GM19238 (cell line): ENCODE data around the gene CDKL1.
"Not testable (repeated sequence)": the region's sequence is repeated elsewhere in the genome, so short reads cannot be mapped to it uniquely, and the experiment has no call there.

Source experiments
- DNase-seq: peaks from one replicate; pipeline ENCODE4 v3.0.0; 2011; ENCODE audit warnings: low spot score; ENCODE audit not compliant: insufficient read length

The CDKL1 gene

DNA sequence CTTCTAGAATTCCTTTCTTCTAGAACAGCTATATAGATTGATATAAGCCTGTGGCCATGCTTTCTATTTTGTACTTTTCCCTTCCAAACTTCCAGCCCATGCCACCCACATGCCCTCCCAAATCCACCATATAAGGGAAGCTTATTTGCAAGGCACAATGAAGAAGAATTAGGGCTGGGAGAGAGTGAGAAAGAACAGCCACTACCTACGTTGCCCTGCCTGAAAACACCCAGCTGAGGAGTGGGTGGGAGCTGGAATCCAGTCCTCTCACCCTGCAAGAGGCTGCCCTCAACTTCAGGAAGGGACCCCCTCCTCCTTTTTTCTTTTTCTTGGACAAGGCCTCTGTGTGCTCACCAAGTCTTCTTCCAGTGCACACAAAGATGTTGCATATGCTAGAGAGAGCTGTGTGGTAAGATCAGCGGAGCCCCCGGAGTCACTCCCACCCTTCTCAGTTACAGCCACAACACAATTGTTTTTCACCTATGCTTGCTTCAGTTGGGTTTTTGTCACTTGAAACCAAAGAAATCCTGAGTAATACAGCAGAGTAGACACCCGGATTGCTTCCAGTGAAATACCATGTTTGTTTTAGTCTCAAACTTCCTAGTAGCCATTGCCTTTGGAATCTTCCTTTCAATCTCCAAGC lies 38.8 kb downstream of the CDKL1 start:
- DNase-seq, result no peak

DNA sequence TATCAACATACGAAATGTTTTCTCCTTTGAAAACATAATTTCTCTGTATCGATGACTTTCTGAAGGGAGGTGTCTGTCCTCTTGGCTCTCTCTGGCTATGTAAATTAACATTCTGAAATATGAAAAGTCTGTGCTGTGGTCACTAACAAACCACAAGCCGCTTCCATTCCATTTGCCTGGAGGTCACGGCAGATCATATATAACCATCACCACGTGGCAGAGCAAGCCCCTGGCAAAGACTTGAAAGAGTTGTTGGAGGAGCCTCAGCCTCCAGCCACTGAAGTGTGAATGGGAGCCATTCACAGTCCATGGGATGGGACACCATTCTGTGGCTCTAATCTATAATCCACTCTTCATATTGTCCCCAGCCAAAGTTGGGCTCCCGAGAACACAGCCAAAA lies 39.6 kb downstream of the CDKL1 start:
- DNase-seq, result no peak

DNA sequence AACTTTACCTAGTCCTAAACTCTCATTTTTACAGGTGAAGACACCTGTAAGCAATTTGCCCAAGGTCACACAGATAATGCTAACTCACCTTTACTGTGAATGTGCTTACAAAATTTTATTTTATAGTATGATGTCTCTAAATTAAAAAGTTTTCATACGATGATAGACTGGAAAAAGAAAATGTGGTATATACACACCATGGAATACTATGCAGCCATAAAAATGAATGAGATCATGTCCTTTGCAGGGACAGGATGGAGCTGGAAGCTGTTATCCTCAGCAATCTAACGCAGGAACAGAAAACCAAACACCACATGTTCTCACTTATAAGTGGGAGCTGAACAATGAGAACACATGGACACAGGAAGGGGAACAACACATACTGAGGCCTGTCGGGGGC lies 40.4 kb downstream of the CDKL1 start:
- not testable (repeated sequence) for DNase-seq

DNA sequence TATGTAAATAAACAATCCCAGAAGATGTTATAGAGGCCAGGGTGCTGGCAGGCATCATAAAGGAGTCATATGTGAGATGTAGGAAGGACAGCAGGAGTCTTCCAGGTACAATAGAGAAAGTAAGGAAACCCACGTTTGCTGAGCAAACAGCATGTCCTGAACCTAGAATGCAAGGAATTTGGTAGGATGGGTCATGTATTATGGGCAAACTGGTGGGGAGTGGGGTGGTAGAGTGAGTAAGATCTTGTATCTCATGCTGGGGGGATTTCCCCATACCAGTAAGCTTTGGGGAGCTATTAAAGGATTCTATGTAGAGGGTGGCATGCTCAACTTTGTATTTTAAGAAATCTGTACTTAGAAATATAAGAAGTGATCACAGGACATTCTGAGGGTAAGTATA lies 41.0 kb downstream of the CDKL1 start:
- DNase-seq, result no peak

DNA sequence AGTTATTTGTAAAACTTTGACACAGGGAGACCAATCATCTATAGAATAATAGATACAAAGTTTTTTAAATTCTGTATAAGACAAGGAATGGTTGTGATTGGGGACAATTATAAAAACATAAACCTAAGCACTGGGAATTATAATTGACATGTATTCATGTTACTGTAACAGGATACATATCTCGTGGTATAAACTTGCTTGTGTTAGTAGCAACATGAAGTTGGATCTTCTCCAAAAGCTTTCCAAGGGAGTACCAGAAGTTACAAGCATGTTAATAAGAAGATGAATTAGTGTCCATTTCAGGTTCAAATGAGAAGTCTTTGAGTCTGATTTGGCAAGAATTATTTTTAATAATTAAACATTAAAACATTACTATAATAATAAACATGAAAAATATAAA lies 42.2 kb downstream of the CDKL1 start:
- no peak for DNase-seq

DNA sequence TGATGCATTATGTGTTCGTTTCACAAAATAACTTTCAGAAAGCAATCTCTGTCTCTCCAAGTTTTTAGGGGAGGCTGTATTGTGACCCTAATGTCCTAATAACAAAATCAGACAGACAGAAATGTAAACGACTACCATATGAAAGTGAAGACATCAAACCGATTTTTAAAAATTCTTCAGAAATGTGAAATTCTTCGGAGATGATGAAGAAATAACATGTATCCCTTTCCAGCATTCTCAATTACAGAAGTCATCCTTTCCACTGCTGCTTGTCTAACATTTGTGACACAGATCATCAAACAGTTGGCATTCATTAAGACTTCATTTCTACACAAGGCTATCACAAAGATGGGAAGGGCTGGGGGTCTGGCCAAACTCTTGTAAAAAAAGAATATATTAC lies 43.6 kb downstream of the CDKL1 start:
- DNase-seq, result no peak

DNA sequence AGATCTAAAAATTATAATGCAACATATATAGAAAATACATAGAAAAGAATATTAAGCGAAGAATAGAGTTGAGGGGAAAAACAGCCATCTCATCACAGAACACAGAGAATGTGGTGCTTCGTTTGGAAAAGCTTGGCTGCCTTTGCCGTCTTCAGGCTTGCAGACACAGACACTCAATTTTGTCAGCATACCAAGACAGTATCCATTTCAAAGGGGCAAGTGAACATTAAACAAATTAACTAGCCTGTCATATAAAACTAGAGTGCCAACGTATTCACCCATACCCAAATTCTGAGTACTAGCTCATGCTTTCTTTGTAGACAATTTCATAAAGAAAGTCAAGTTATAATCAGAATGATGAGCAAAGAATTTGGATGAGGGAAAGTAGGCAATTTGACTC lies 44.1 kb downstream of the CDKL1 start:
- no peak for DNase-seq

DNA sequence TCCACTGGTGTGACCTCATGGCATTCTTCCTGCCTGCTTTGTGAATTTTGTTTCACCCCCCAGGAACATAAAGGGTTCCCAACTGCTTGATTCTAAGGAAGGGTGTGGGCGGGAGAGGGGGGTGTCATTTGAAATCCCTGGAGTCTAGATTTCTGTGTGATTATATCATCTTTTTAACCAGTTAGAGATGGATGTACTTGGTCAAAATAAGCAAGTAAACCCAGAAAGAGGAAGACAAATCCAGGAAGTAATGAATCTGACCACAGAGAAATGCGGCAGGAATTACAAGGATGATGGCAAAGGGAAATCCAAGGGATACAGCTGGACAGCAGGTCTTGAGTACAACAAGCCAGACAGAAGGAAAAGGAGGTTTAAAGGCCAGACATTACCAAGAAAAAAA lies 45.7 kb downstream of the CDKL1 start:
- no peak for DNase-seq

DNA sequence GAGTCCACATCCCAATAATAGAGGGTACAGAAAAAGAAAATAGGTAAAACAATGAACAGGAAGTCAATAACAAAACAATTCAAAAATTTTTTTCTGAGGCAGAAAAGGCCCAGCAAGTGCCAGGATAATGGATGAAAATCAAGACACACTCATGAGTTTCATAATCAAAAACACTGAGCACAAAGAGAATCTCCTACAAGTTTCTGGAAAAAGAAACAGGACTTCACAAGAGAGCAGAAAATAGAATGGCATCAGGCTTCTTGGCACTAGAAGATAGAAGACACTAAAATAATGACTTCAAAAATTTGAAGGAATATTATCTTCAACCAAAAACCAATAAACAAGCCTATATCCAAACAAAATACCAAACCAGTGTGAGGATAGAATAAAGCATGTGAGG lies 47.7 kb downstream of the CDKL1 start:
- DNase-seq, result no peak

DNA sequence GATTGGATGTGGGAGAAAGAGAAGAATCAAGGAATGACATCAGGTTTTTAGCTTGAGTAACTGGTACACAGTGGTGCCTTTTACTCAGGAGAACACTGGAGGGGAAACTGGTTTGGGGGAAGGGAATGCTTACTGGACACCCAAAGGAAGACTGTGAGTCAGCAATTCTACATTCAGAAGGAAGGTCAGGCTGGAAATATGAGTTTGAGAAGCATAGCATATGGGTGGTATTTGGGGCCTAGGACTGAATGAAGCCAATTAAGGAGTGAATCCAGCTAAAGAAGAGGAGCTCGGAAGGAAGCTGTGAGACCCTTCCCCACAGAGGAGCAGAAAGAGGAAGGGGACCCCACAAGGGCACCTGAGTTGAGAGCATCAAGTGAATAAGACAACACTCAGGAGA lies 49.2 kb downstream of the CDKL1 start:
- no peak for DNase-seq

DNA sequence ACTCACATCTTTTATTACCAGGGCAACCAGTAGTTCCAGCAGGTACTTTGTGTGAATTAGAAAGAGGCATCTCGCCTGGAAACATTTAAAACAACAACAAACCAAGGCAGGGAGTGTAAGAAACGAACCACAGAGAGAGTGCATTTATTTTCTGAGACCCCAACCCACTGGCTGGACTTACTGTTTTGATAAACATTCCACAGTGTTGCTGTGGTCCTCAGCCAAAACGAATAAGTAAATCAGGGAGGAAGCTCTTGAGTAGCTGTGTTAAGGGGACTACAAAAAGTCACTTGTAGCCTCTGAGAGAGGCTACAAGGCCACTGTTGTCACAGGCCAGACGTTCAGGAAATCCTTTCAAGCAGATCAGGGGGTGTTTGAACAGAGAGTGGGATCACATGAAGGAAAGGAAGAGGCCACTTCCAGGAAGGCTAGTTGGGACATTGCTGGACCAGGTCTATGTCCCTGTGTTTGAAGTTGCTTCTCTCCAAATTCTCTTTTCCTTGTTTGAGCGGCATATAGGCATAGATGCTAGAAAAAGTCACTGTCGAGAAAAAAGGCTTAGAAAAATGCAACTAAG lies 50.7 kb downstream of the CDKL1 start:
- no peak for DNase-seq

DNA sequence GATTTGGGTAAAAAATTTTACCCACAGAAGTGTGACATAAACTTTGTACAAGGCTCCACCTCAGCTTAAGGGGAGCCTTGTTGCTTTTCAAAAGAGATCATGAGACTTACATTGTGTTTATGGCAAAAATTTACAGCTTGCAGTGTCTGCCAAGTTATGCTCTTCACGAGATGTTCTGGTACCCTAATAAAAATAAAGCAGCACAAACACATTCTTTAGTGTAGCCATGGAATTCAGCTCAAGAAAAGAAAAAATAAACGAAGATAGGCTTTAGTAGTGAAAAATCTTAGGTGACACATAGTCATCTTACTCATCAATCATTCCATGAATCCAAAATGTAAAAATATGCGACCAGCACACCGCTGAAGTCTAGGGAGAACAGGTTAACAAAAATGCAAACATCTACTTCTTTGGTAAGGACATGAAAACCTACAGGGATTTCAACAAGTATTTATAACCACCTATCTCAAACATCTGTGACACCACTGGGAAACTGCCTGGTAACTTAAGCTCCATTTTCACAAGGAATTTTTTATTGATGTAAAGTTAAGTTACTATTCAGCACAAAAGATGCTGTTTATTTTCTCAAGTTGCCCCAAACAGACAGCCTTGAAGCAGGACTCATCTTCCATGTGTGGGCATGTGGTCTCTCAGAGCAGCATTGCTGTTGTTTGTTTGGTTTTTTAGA lies 51.7 kb downstream of the CDKL1 start:
- DNase-seq, result no peak

DNA sequence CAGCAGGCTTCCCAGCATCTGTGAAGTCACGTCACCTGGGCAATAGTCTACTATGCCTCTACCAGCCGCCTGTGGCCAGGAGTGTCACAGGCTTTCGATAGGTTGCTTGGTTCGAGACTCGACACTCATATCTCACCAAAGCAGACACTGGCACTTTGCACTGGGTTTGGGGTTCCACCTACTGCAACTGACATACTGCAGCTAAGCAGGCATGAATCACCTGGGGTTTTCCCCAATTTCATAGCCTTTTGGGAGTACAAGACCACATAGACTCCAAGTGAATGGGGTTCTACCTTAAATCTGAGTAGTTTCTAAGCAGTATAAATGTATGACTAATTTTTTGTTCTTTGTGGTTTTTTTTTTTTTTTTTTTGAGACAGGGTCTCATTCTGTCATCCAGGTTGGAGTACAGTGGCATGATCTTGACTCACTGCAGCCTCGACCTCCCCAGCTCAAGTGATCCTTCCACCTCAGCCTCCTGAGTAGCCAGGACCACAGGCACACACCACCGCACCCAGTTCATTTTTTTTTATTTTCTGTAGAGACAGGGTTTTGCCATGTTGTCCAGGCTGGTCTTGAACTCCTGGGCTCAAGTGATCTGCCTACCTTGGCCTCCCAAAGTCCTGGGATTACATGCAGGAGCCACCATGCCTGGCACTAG lies 52.4 kb downstream of the CDKL1 start:
- DNase-seq, result no peak

DNA sequence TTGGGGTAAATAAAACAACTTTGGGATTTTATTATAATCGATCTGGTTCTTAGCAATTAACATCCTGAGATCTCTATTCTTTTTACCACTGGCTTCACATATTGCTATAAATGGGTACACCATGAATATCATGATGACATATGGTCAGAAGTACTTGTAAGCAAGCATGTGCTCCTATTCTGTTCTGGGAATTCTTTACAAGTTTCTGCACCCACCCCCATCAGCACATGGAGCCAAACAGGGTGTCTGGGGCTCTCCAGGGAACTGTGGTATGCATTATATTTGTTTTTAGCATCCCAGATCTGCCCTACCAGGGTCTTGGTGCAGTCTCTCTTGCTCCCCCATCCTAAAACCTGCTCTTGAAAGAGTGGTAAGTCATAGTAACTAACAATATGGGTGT lies 53.2 kb downstream of the CDKL1 start:
- DNase-seq, result no peak

DNA sequence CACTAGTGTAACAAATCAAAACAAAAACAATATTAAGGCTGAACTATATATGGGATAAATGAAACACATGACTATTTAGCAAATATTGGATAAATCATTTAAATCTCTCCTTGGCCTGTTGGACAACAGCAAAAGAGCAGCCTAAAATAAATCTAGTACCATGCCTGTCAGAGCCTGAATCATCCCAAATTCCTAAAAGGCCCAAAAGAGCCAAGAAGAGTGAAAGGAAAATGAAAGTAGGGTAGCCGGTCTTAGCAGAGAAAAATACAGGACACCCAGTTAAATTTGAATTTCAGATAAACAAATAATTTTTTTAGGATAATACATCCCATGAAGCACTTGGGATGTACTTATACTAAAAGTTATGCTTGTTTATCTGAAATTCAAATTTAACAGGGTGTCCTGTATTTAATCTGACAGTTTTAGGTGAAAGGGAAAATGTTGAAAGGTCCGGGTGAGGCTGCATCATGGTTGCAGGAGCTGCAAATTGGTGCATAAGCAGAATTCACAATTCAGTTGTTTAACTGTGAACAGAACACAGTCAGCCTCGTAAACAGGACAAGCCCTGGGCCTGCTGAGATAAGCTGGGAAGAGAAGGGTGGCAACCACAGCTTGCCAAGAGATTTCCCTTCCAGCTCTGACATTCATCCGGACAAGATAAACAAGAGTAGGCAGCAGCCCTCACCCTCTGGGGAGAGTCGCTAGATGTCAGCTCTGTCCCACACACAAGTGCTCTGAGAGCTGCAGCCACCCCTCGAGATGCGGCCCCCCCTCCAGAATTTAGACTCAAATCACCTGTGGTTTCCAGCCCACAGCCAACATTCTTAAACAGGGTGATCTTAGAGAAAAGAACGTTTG lies 54.2 kb downstream of the CDKL1 start:
- DNase-seq, result peak; percentile 51

DNA sequence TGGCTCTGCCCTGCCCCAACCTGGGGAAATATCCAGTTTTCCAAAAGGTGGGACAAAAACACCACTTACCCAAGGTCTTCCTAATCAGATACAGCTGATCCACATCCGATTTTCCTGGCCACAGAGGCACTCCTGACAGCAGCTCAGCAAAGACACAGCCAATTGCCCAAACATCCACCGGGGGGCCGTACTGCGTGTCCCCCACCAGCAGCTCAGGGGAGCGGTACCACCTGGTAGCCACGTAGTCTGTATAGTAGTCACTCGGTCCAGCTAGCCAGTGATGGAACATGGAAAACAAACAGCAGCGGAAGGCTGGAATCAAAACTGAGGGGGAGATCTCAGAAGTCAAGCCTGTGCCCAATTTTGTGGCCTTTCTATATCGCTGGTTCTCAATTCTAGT lies 55.7 kb downstream of the CDKL1 start:
- DNase-seq, result no peak

DNA sequence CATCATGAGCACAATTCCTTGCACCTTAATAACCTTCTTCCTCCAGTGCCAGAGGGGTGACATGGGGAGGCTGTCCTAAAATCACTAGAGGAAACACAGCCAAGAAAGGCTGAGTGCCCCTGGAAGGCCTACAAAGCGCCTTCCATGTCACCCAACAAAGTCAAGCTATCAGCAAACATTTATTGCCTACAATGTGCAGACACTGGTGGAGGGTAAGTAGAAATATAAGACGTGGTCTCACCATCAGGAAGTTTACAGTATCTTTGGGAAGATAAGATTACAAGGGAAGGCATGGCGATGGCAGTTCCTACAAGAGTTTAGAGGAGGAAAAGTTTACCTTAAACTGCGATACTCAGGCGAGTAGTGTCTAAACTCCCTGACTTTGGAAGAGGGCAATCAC lies 56.6 kb downstream of the CDKL1 start:
- DNase-seq, result no peak

DNA sequence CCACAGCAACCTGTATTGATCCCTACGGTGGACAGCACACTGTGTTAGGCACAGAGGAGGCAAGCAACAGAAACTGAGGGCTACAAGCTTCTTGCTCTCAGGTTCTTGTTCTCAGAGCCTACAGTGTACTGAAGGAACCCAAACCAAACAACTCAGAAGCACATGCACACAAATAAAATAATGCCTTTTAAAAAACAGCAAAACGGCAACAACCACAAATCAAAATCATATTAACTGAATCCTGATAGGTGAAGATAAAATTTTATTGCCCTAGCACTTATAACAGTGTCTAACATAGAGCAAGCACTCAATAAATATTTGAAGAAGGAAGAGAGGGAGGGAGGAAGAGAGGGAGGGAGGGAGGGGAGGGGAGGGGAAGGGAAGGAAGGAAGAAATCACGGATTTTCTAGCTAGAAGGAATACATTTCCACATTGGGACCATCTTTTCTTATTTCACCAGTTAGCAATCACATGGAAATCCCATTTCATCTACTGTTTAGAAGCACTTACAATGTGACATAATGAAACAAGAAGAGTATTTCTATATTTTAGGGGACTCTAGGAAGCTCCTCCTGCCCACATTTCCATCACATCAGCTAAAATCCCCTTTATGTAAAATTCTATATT lies 57.4 kb downstream of the CDKL1 start:
- no peak for DNase-seq

DNA sequence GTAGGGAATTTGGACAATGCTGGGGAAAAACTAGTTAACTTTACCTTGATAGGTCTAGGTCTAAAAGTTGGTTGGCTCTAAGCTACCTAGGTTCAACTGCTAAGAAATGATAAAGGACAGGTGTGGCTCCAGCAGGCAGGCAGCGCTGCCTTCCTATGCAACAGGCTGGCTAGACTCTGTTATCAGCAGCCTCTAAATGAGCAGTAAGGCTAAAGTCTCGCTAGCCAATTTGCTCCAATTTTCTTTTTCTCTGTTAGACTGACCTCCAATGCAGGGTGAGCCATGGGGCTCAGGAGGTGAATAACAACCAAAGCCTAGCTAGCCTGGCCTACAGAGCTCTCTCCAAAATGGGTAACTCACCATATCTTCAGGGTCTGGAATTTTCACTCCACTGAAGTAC lies 58.1 kb downstream of the CDKL1 start:
- DNase-seq, result no peak

DNA sequence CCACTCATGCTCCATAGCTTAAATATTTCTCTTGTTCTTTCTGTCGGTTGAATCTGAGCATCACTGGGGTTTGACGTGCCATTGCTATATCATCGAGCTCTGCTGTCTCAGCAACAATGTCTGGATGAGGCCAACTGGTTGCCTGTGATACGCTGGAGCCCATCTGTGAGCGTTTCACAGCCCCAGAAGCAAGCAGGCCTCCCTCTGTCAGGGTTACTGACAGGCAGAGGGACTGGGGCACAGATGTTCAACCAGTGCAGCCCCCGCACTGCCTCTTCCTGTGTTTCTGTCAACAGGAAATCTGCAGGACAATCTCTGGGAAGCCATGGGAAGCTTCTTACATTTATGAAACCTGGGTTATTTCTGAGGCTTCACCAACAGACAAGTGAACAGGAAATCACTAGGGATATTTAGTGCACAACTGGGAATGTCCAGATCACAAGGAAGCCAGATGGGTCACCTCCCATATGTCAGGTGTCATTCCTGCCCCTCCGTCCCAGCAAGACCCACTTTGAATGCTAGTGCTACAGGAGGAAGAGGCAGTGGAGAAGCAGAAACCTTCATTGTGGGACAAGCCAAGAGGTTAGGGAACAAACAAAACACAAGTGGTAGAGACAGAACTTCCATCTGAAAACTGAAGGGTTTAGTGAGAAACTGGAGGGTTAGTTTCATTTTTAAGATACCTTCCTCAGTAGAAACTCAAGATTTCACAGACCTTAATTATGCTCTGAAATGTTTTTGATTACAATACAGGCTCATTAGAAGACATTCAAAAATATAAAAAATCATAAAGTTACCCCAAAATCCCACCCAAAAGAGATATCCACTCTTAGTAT lies 60.5 kb downstream of the CDKL1 start:
- DNase-seq, result no peak
